Spleen (tissue), 7 donors: Measurements from ENCODE around the gene YPEL4.

ENCODE experiments used
- CTCF ChIP-seq, 11 experiments: fragments of 200-600 bp in 7 of 11; fragments of 450-650 bp in 4 of 11; sonication (generic) in 4 of 11; IDR thresholded peaks in 8 of 11; conservative IDR thresholded peaks in 3 of 11; 1 replicate in 7 of 11; 2 replicates in 4 of 11; pipeline versions ENCODE4 v1.4.0 to v1.8.0; 2016 to 2021; ENCODE audit warnings: antibody characterized with exemption in 11 of 11, inconsistent platforms in 4 of 11, mild to moderate bottlenecking in 1 of 11
- POLR2A ChIP-seq, 3 donors: fragments of 450-650 bp; IDR thresholded peaks; one replicate each; pipeline ENCODE4 v1.5.1; 2017; ENCODE audit warnings: antibody characterized with exemption in 3 of 3, mild to moderate bottlenecking in 1 of 3
- donor health status: DM: no; HTN: no; CAD: no; lungs with moderate emphysema.
- donor health status: DM: no; HTN: no; CAD: no.
- donor health status: DM: no; HTN: no; CAD: no.

GRCh38 chr11:57597916-57598830 lies 51.5 kb downstream of the YPEL4 start:
- TF ChIP-seq CTCF (IDR thresholded peaks at IDR 0.05 in 8 of 11, conservative IDR thresholded peaks at IDR 0.05 in 3 of 11) = no peak
- no peak for TF ChIP-seq POLR2A (IDR thresholded peaks at IDR 0.05)
